GM23248 (cell line): ENCODE measurements around the gene ST7.

Experiments used
- EZH2 ChIP-seq: fragments of 200-600 bp; sonication (generic); IDR thresholded peaks from 2 replicates; pipeline ENCODE4 v1.6.1; 2018; ENCODE audit warnings: antibody characterized with exemption, mild to moderate bottlenecking; ENCODE audit not compliant: insufficient read depth, poor library complexity, severe bottlenecking
- EZH2phosphoT487 ChIP-seq: fragments of 200-600 bp; sonication (generic); IDR thresholded peaks from 2 replicates; pipeline ENCODE4 v1.6.1; 2018; ENCODE audit warnings: antibody characterized with exemption, moderate library complexity, mild to moderate bottlenecking, low read depth; ENCODE audit not compliant: insufficient read depth

DNA sequence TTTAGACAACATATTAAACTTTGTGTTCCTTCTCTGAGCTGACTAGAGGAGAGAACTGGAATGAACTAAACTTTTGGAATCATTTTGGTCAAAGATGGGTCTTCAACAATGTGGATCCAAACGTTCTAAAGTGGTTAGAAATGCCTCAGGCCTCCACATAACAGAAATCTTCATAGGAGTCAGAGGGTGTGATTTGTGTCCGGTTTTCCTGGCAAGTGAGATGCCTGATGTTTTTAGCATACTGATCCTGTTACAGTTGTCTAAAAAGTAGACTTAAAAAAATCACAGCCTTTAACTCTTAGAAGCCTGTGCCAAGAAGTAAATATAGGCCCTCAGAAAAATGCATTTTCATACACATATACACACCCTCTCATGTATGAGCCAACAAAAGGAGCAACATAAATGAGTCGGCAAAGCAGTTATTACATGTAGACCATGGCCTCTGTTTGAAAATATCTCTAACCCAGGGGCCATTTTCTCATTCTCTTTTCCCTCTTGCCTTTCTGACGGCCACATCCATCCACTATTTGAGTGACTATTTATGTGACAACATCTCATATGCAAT is 64.5 kb downstream of the ST7 start:
- no peak for TF ChIP-seq EZH2
- no peak for TF ChIP-seq EZH2phosphoT487
